ENCODE data around the gene SULT4A1.

GRCh38 chr22:43798492-43798891, 63.8 kb downstream of the SULT4A1 start:
- TF ChIP-seq EZH2phosphoT487 (conservative IDR thresholded peaks at IDR 0.05; ENCODE audit: low read length) (no peak), CTCF (IDR thresholded peaks at IDR 0.05; ENCODE audit: insufficient read depth, low read length, poor library complexity, severe bottlenecking) (no peak)

Data from SU-DHL-6 (cell line).